ENCODE measurements around the gene KCNB1. TPM values are rescaled to one million over a fixed set of nuclear protein-coding genes. Genes with fewer than 3 reads are reported as not detected.

KCNB1 gene
- total and polyA plus RNA-seq, 2 of the 4 experiments (the other 2 are of a cell fraction), result 0.05 TPM; not detected in 1

- intact Hi-C loops (cut with micrococcal nuclease), result no loop called here
- Histone ChIP-seq H3K4me3 (ENCODE audit: insufficient read depth, low read depth, low read length) (no peak overlapping the region), H3K36me3 (ENCODE audit: control insufficient read depth, insufficient read depth, low read length) (no peaks in the 10 kb centered on the region), H4K5ac (ENCODE audit: low read depth, low read length) (no peak overlapping the region), H3K14ac (replicated peaks; ENCODE audit: low read depth, low read length) (no peak overlapping the region), H3K4me2 (ENCODE audit: low read depth, low read length) (no peak overlapping the region), H3K9me3 (ENCODE audit: control insufficient read depth, insufficient read depth, low read length) (no peaks in the 10 kb centered on the region), H2BK20ac (ENCODE audit: low read depth, low read length) (no peak overlapping the region), H3K23ac (ENCODE audit: low read depth, low read length) (no peak overlapping the region; the same call in 1 of the 2 replicates), H2BK120ac (ENCODE audit: low read depth, low read length) (no peak overlapping the region), H2AFZ (replicated peaks; ENCODE audit: low read length, poor library complexity) (no peak overlapping the region), H2BK15ac (ENCODE audit: low read depth, low read length) (no peak overlapping the region), H3K4me1 (ENCODE audit: control insufficient read depth, insufficient read depth, low read length) (no peaks in the 10 kb centered on the region), H3K4ac (ENCODE audit: low read depth, low read length) (no peak overlapping the region), H3K18ac (ENCODE audit: low read depth, low read length) (no peak overlapping the region), H3K27me3 (ENCODE audit: control insufficient read depth, insufficient read depth, low read length) (peaks cover 39% of the 10 kb centered on the region), H2AK5ac (ENCODE audit: low read depth, low read length) (no peak overlapping the region), H4K91ac (ENCODE audit: insufficient read depth, low read depth, low read length) (no peak overlapping the region), H3K9me1 (ENCODE audit: insufficient read depth, low read length) (no peaks in the 10 kb centered on the region), H2BK5ac (ENCODE audit: low read depth, low read length, poor library complexity, severe bottlenecking) (no peak overlapping the region), H4K8ac (ENCODE audit: low read depth in 2 of 2, low read length in 2 of 2) (no peak overlapping the region), H3K56ac (ENCODE audit: extremely low read depth, insufficient read depth, low read length) (no peak overlapping the region), H3K79me1 (ENCODE audit: low read depth in 1 of 2, low read length in 2 of 2) (no peaks in the 10 kb centered on the region), H4K20me1 (ENCODE audit: insufficient read depth, low read length) (no peaks in the 10 kb centered on the region), H2AK9ac (replicated peaks; ENCODE audit: low read depth, low read length, poor library complexity) (no peak overlapping the region), H3K27ac (ENCODE audit: insufficient read depth, low read length) (no peak overlapping the region), H3K9ac (ENCODE audit: low read depth, low read length) (no peak overlapping the region)
- dilution Hi-C loops (cut with HindIII; ENCODE audit: low sequenced_read_pairs, unreplicated experiment), result no loop called here
- no peak for TF ChIP-seq MXI1 (IDR thresholded peaks at IDR 0.05; ENCODE audit: borderline replicate concordance, low read depth, low read length)
- no peak for TF ChIP-seq RFX5 (IDR thresholded peaks at IDR 0.05; ENCODE audit: low read depth, low read length)
- no peak for TF ChIP-seq CHD1 (IDR thresholded peaks at IDR 0.05; ENCODE audit: low read depth, low read length)
- no peak for TF ChIP-seq FOS (IDR thresholded peaks at IDR 0.05; ENCODE audit: low read depth, low read length)
- no peak for TF ChIP-seq MAZ (IDR thresholded peaks at IDR 0.05; ENCODE audit: borderline replicate concordance, low read depth, low read length)
- DNase-seq (no peak), ATAC-seq (ENCODE audit: low read depth) (no peak)
- in situ Hi-C loops (cut with MboI; ENCODE audit: low sequenced_read_pairs), result no loop called here
- BruUV-seq (replicated peaks), result no TSS peak
- WGBS, 2 experiments (ENCODE audit: extremely low coverage in 2 of 2, insufficient read length in 1 of 2), result 40% methylated on average over 5 of the region's 8 CpGs; no CpG with 5 or more reads in 1 of the 2 experiments
- ChIA-PET POLR2A (ENCODE audit: unreplicated experiment) (no interaction called here), CTCF (no interaction called here)
Observed at GRCh38 chr20:49394757-49395156, 87.7 kb downstream of the KCNB1 start.

Measured in IMR-90 (cell line).